ENCODE measurements around the gene RGL1. TPM values are rescaled to one million over a fixed set of nuclear protein-coding genes. Genes with fewer than 3 reads are reported as not detected.
"Not testable (repeated sequence)": the region's sequence is repeated elsewhere in the genome, so short reads cannot be mapped to it uniquely, and the experiment has no call there.

Gene RGL1
- 10 to 100 TPM; 22.5 to 32.7 TPM for total RNA-seq
- long read RNA-seq, full-length matches to known transcripts = 2 of 8 reads
- long read RNA-seq, partial matches to known transcripts = 5 of 8 reads
- long read RNA-seq, other reads (novel, unspliced or antisense) = 1 of 8 reads

DNA sequence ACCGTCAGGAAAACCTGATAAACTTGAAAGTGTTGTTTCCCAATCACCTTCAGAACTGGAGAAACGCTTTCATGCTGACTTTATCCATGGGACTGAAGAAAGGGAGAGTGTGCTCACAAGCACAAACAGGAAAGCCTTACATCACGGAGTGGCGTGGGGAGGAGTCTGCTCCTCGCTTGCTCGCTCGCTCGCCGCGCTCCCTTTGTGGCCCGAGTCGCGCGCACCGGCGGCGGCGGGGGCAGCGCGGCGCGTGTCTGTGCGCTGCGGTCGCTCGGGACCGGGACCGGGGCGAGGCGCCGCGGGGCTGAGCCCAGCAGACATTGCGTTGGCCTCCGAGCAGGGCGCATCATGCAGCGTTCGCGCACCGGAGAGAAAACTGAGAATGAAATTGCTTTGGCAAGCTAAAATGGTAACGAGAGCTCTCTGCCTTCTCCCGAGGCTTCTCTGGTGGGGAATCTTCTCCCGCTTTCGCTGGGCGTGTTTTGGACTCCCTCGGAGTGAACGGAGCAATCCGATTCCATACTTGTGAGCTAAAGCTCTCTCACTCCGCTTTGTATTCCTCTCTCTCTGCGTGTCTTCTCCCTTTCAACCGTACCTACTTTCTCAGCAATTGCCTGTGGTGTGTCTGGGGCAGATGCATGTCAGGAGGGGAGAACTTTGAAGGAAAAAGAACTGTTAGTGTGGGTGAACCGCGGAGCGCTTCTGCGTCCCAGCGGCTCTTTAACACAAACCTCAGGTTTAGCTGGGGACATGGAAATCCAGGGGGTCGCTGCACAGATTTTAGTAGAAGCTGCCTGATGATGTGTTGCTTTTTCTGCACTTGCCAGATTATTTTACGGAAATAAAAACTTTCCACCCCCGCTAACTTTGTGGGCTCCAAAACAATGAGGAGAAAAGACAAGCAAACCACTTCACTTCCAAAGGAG is at the start of gene RGL1:
TSS of gene RGL1 (plus strand) at position 205 of the 926 bp plus-strand sequence. CDS start at position 383, 178 bp downstream.
- intact Hi-C loops (cut with DNase I) = loop anchor here in 1 of 2 donors (10.0 kb wide), 1 partner anchor 110 kb away; no protein-coding TSS in a partner anchor
- ATAC-seq = peak; percentile 95 to 96
- peak; percentile 78 for DNase-seq

- no peak for ATAC-seq
Measured at GRCh38 chr1:183756326-183756725, 48.6 kb upstream of the RGL1 start.

GRCh38 chr1:183757061-183757460 is 47.9 kb upstream of the RGL1 start:
- no peak for DNase-seq
- ATAC-seq = peak in 1 of 2 donors; percentile 87
- intact Hi-C loops (cut with DNase I) = no loop called here

More at GRCh38 chr1:183756326-183756725, 48.6 kb upstream of the RGL1 start:
- no peak for DNase-seq
- intact Hi-C loops (cut with DNase I) = no loop called here

DNA sequence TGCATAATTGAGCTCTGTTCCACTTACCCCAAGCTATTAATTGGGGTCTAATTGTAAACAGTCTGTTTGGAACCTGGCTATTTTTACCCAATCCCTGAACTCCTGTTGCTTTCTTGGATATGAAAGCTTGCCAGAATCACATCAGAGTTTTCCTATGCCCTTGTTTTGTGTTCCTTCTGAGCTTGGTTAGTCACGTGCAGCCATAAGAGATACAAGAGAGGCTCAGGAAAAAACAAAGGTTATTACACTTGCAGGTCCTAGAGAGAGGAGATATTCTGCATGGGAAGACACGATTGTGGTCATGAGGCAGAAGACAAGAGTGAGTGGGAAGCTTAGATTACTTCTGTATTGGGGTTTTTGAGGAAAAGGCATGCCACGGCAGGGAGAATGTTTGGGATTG is 46.0 kb upstream of the RGL1 start:
- intact Hi-C loops (cut with DNase I) = no loop called here
- DNase-seq (no peak), ATAC-seq (no peak)

GRCh38 chr1:183760661-183761060 is 44.3 kb upstream of the RGL1 start:
- DNase-seq (no peak), ATAC-seq (no peak)
- intact Hi-C loops (cut with DNase I) = no loop called here

DNA sequence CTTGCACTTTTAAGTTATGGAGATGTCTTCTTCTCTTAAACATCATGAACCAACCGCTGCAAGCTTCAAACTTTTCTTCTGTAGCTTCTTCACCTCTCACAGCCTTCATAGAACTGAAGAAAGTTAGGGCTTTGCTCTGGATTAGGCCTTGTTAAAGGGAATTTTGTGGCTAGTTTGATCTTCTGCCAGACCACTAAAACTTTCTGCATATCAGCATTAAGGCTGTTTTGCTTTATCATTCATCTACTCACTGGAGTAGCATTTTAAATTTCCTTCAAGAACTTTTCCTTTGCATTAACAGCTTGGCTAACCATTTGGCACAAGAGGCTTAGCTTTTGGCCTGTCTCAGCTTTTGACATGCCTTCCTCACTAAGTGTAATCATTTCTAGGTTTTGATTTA is 43.0 kb upstream of the RGL1 start:
- no peak for ATAC-seq
- no peak for DNase-seq
- intact Hi-C loops (cut with DNase I) = no loop called here

GRCh38 chr1:183762856-183763255 is 42.1 kb upstream of the RGL1 start:
- ATAC-seq; intact Hi-C loops (cut with DNase I): not testable (repeated sequence)

DNA sequence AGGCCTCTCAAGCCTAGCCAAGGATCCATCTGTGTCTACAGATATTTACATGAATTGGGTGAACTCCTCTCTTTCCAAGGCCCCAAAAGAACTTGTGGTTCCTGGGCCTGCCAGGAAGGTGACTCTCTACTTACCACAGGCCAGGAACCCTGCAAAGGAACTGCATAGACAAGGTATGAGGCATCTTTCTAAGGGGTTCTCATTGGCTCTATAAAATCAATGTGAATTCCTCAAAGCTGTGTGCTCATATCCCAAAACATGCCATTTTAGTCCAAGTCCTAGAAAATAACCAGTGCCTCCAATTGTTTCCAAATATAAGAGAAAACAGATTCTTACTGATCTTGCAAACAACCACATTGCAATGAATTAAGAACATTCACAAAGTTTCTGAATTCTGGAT is 39.9 kb upstream of the RGL1 start:
- ATAC-seq = no peak
- DNase-seq = no peak
- intact Hi-C loops (cut with DNase I) = no loop called here

More at GRCh38 chr1:183762856-183763255, 42.1 kb upstream of the RGL1 start:
- DNase-seq = not testable (repeated sequence)

DNA sequence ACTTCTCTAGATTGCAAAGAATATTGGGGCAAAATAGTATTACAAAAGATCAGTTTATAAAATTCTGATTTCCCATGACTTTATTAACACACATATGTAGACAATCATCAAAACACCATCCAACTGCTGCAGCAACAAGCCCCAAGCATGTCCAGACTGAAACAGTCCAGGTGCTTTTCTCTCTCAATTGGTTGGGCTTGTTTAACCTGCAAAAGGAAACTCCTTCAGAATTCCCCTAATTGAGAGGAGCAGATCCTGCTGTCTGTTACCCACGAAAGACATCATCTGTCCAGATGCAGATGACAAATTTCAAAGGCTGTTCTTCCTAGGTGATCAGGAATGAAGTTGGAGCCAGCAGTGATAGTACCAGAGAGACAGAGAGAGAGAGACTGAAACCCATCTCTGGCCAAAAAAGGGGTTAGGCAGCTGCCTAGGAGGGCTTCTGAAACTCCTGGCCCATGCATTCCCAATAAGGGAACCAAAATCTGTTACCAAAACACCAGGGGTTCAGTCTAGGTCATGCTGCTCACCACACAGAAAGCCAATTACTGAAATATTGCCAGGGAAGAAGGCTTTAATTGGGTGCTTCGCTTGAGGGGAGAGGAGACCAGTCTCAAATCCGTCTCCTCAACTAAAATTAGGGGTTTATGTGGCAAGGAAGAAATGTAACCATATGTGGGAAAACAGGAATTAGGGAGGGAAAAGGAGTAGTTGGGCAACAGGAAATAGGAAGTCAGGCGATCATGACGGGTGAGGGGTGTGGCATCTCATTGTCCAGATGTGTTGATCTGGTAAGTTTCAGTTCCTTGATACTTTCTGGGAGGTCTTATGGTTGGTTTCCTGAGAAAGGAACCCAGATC is 34.7 kb upstream of the RGL1 start:
- intact Hi-C loops (cut with DNase I) = loop anchor here in 1 of 2 donors (10.0 kb wide), 1 partner anchor 45 kb away; no protein-coding TSS in a partner anchor
- ATAC-seq = no peak
- no peak for DNase-seq

GRCh38 chr1:183770816-183771128 is 34.1 kb upstream of the RGL1 start:
- ATAC-seq = no peak
- intact Hi-C loops (cut with DNase I) = loop anchor here in 1 of 2 donors (10.0 kb wide), 1 partner anchor 46 kb away; no protein-coding TSS in a partner anchor

GRCh38 chr1:183773482-183774274 is 31.2 kb upstream of the RGL1 start:
- intact Hi-C loops (cut with DNase I) = loop anchor here in 1 of 2 donors (10.0 kb wide), 1 partner anchor 49 kb away; no protein-coding TSS in a partner anchor
- DNase-seq (no peak), ATAC-seq (no peak)

More at GRCh38 chr1:183770816-183771128, 34.1 kb upstream of the RGL1 start:
- no peak for DNase-seq

- intact Hi-C loops (cut with DNase I) = loop anchor here in 1 of 2 donors (10.0 kb wide), 1 partner anchor 50 kb away; no protein-coding TSS in a partner anchor
- ATAC-seq = no peak
- no peak for DNase-seq
Measured at GRCh38 chr1:183774938-183775337, 30.0 kb upstream of the RGL1 start.

- intact Hi-C loops (cut with DNase I) = loop anchor here in 1 of 2 donors (10.0 kb wide), 1 partner anchor 52 kb away; no protein-coding TSS in a partner anchor
- DNase-seq = no peak
- no peak for ATAC-seq
Measured at GRCh38 chr1:183776731-183777130, 28.2 kb upstream of the RGL1 start.

DNA sequence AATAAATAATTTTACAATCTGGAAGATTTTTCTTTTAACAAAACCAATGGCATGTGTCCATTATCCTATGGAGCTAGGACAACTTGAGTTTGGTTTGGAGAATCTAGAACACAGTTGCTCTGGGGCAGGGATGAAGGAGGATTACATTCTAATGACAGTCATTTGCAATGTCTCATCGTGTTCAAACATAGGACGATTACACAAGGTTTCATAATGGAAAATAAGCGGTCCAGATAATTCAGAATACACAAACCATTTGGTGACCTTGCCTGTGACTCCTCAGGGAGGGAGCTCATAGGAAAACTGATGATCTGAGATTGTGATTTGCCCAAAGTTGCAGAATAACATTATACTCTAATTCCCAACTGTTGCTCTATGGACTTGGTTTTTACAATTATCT is 27.6 kb upstream of the RGL1 start:
- intact Hi-C loops (cut with DNase I) = loop anchor here in 1 of 2 donors (10.0 kb wide), 1 partner anchor 53 kb away; no protein-coding TSS in a partner anchor
- DNase-seq (no peak), ATAC-seq (no peak)

GRCh38 chr1:183778045-183778444 is 26.9 kb upstream of the RGL1 start:
- ATAC-seq (no peak), DNase-seq (no peak)
- intact Hi-C loops (cut with DNase I) = loop anchor here in 1 of 2 donors (10.0 kb wide), 1 partner anchor 53 kb away; no protein-coding TSS in a partner anchor

DNA sequence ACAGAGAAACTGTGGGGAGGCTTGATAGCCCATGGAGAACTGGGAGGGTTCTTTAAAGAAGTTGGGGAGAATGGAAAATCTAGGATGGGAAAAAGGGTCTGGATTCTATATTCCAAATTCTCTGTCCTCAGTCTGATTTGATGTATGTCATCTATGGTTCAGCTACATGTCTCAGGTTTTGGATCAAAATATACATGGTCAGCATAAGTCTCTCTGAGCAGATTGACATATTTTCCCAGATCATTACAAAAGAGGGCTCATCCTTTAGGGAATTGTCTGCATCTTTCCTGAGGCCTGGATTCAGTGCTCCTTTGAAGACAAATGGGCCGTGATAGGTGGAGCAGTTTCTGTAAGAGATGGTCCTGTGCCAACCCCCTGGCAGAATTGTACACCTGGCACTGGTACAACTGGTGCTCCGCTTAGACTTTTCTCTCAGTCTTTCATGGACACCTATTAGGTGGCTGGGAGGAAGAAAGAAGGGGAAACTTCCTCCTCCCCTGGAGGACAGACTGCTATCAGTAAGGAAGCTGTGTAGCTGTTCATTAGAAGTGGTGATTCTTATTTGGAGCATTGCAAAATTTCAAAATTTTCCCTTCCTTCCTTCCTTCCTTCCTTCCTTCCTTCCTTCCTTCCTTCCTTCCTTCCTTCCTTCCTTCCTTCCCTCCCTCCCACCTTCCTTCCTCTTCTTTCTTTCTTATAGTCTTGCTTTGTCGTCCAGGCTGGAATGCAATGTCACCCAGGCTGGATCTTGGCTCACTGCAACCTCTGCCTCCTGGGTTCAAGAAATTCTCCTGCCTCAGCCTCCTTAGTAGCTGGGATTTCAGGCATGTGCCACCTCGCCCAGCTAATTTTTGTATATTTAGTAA is 26.1 kb upstream of the RGL1 start:
- DNase-seq = no peak
- ATAC-seq = peak in 1 of 2 donors; percentile 40
- intact Hi-C loops (cut with DNase I) = loop anchor here in 1 of 2 donors (10.0 kb wide), 1 partner anchor 54 kb away; no protein-coding TSS in a partner anchor

DNA sequence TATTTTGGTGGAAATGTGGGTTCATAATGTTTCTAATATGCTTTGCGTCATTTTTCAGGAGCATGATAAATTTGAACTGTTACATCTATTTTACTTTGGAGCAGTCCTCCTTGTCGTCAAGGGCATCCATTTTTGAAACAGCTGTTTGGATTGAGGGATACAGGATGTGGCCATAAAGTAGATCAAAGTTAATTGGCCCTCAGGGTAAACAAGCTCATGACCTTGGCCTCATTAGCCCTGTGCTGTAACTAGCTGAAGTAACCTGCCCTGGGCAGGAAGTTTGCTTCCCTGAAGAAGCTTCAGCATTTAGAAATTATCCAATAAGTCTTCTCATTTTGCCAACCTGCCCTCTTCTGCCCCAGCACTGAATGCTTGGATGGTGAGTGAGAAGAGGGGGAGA is 24.8 kb upstream of the RGL1 start:
- intact Hi-C loops (cut with DNase I) = no loop called here
- DNase-seq = no peak
- ATAC-seq = no peak
